GM23338 (cell line): ENCODE data around the gene PTPRF. TPM values are rescaled to one million over a fixed set of nuclear protein-coding genes. Genes with fewer than 3 reads are reported as not detected.

ENCODE experiments used
- CTCF ChIP-seq, 2 experiments: fragments of 200-600 bp in 1 of 2; sonication (generic) in 1 of 2; conservative IDR thresholded peaks; 2 replicates each; pipeline versions ENCODE4 v1.5.1 to v1.6.1; 2016 to 2017; ENCODE audit warnings: antibody characterized with exemption in 2 of 2, low read depth in 2 of 2, mild to moderate bottlenecking in 2 of 2, moderate library complexity in 1 of 2
- EZH2phosphoT487 ChIP-seq: fragments of 200-600 bp; sonication (generic); IDR thresholded peaks from one replicate; pipeline ENCODE4 v1.8.1; 2018; ENCODE audit warnings: antibody characterized with exemption; ENCODE audit not compliant: unreplicated experiment
- POLR2AphosphoS5 ChIP-seq: IDR thresholded peaks from 2 replicates; pipeline ENCODE4 v1.6.1; 2016; ENCODE audit warnings: antibody characterized with exemption, low read depth
- ZNF462 ChIP-seq: fragments of 250-450 bp; sonication (Bioruptor Pico); IDR thresholded peaks from 2 replicates; pipeline ENCODE4 v1.5.0; 2020; ENCODE audit warnings: mild to moderate bottlenecking, moderate library complexity
- polyA plus RNA-seq: library from polyadenylated mRNA; unstranded; fragments of >200 nt; fragmentation: Nextera tagmentation; extraction: Ambion mirVana; gene quantifications from 2 replicates; pipeline ENCODE4 v1.2.1, GENCODE V29; 2016
- total RNA-seq: library from RNA; depleted of rRNA; stranded (reverse); fragments of >200 nt; shearing (Covaris generic); gene quantifications from 2 replicates; pipeline ENCODE4 v1.2.3, GENCODE V29; 2014; rRNA removed

Gene PTPRF
- total and polyA plus RNA-seq, 2 experiments from 2014 or later, result 52.4 to 173 TPM

GRCh38 chr1:43673261-43673660 is 142.6 kb downstream of the PTPRF start (continued):
- TF ChIP-seq ZNF462, result no peak
- no peak for TF ChIP-seq EZH2phosphoT487
- TF ChIP-seq POLR2AphosphoS5, result no peak
- no peak for TF ChIP-seq CTCF (conservative IDR thresholded peaks at IDR 0.05; ENCODE audit: low read depth in 2 of 2)

Other genes with a start within 250 kb of the PTPRF start
- gene C1orf210, start 245.3 kb upstream of the PTPRF start, total RNA-seq, result 13.5 and 17.1 TPM in 2 replicates
- 9.3 and 10.3 TPM in 2 replicates for gene C1orf210, start 245.3 kb upstream of the PTPRF start, polyA plus RNA-seq
- gene TIE1, start 229.9 kb upstream of the PTPRF start, total RNA-seq, result 1.5 and 2.3 TPM in 2 replicates
- 0.37 TPM in 2 replicates for gene TIE1, start 229.9 kb upstream of the PTPRF start, polyA plus RNA-seq
- not detected in 2 replicates for gene MPL, start 193.1 kb upstream of the PTPRF start, total RNA-seq
- 0.54 TPM in 1 of 2 replicates, not detected in the other for gene MPL, start 193.1 kb upstream of the PTPRF start, polyA plus RNA-seq
- gene CDC20, start 171.9 kb upstream of the PTPRF start, total RNA-seq, result 244 and 252 TPM in 2 replicates
- 207 and 226 TPM in 2 replicates for gene CDC20, start 171.9 kb upstream of the PTPRF start, polyA plus RNA-seq
- gene ELOVL1, start 162.9 kb upstream of the PTPRF start, total RNA-seq, result 15.7 and 16.7 TPM in 2 replicates
- 23.0 and 23.3 TPM in 2 replicates for gene ELOVL1, start 162.9 kb upstream of the PTPRF start, polyA plus RNA-seq
- gene MED8, start 141.1 kb upstream of the PTPRF start, total RNA-seq, result 16.6 and 17.6 TPM in 2 replicates
- gene MED8, start 141.1 kb upstream of the PTPRF start, polyA plus RNA-seq, result 23.6 and 25.7 TPM in 2 replicates
- gene SZT2, start 141.0 kb upstream of the PTPRF start, total RNA-seq, result 11.8 and 16.1 TPM in 2 replicates
- 3.8 and 4.1 TPM in 2 replicates for gene SZT2, start 141.0 kb upstream of the PTPRF start, polyA plus RNA-seq
- gene HYI, start 77.0 kb upstream of the PTPRF start, total RNA-seq, result 13.2 and 18.9 TPM in 2 replicates
- gene HYI, start 77.0 kb upstream of the PTPRF start, polyA plus RNA-seq, result 13.5 and 14.3 TPM in 2 replicates
- 97.7 and 106 TPM in 2 replicates for gene KDM4A, start 119.3 kb downstream of the PTPRF start, total RNA-seq
- 47.7 and 52.2 TPM in 2 replicates for gene KDM4A, start 119.3 kb downstream of the PTPRF start, polyA plus RNA-seq
- 7.0 and 21.3 TPM in 2 replicates for gene ST3GAL3, start 176.7 kb downstream of the PTPRF start, total RNA-seq
- gene ST3GAL3, start 176.7 kb downstream of the PTPRF start, polyA plus RNA-seq, result 3.4 and 4.5 TPM in 2 replicates